H1 (cell line): ENCODE measurements around the gene PDHB. TPM values are rescaled to one million over a fixed set of nuclear protein-coding genes. Genes with fewer than 3 reads are reported as not detected.

Experiments
- polyA plus RNA-seq, 7 experiments: library from polyadenylated mRNA; depleted of rRNA in 3 of 7; stranded (reverse) in 5 of 7; unstranded in 2 of 7; fragments of >200 nt in 5 of 7; fragments of 200-250 nt in 2 of 7; gene quantifications; 1 replicate in 5 of 7; 2 replicates in 1 of 7; 4 replicates in 1 of 7; pipeline versions ENCODE4 v1.2.1 to v1.2.3, GENCODE V29; 2011 to 2013; ENCODE audit warnings: missing spikeins in 2 of 7, mixed read lengths in 2 of 7
- total RNA-seq: library from RNA; stranded (reverse); fragmentation: NEBNext Ultra II Directional; extraction: Animal tissue kit (Norgen Biotek cat#: 25700); gene quantifications from 2 replicates; pipeline ENCODE4 v1.2.1, GENCODE V29; 2021

The PDHB gene
- total and polyA plus RNA-seq, 2 of the 8 experiments (the other 6 are each of a cell fraction or from before 2014, with no cell fraction given): 90.4 to 140 TPM

Other genes with a start within 250 kb of the PDHB start
- gene DNASE1L3, start 222.9 kb downstream of the PDHB start, total RNA-seq: not detected in 2 replicates
- not detected in 2 replicates for gene DNASE1L3, start 222.9 kb downstream of the PDHB start, polyA plus RNA-seq (2011; rRNA removed)
- 5.9 and 6.3 TPM in 2 replicates for gene ABHD6, start 196.0 kb downstream of the PDHB start, total RNA-seq
- 6.6 and 9.6 TPM in 2 replicates for gene ABHD6, start 196.0 kb downstream of the PDHB start, polyA plus RNA-seq (2011; rRNA removed)
- 19.8 and 23.4 TPM in 2 replicates for gene RPP14, start 127.6 kb downstream of the PDHB start, total RNA-seq
- gene RPP14, start 127.6 kb downstream of the PDHB start, polyA plus RNA-seq (2011; rRNA removed): 6.9 and 11.7 TPM in 2 replicates
- 10.3 and 10.8 TPM in 2 replicates for gene HTD2, start 127.3 kb downstream of the PDHB start, total RNA-seq
- gene HTD2, start 127.3 kb downstream of the PDHB start, polyA plus RNA-seq (2011; rRNA removed): 5.6 and 8.8 TPM in 2 replicates
- gene PXK, start 100.9 kb downstream of the PDHB start, total RNA-seq: 6.2 and 7.1 TPM in 2 replicates
- 3.5 and 3.6 TPM in 2 replicates for gene PXK, start 100.9 kb downstream of the PDHB start, polyA plus RNA-seq (2011; rRNA removed)
- gene KCTD6, start 58.3 kb upstream of the PDHB start, total RNA-seq: 21.4 and 22.2 TPM in 2 replicates
- 11.0 and 17.4 TPM in 2 replicates for gene KCTD6, start 58.3 kb upstream of the PDHB start, polyA plus RNA-seq (2011; rRNA removed)
- 3.1 and 3.2 TPM in 2 replicates for gene ACOX2, start 103.4 kb upstream of the PDHB start, total RNA-seq
- 7.3 and 9.2 TPM in 2 replicates for gene ACOX2, start 103.4 kb upstream of the PDHB start, polyA plus RNA-seq (2011; rRNA removed)
- gene FAM107A, start 143.6 kb upstream of the PDHB start, total RNA-seq: 0.57 and 0.65 TPM in 2 replicates
- gene FAM107A, start 143.6 kb upstream of the PDHB start, polyA plus RNA-seq (2011; rRNA removed): 0.51 and 1.1 TPM in 2 replicates
- gene FAM3D, start 232.9 kb upstream of the PDHB start, total RNA-seq: not detected in 2 replicates
- 0.08 TPM in 1 of 2 replicates, not detected in the other for gene FAM3D, start 232.9 kb upstream of the PDHB start, polyA plus RNA-seq (2011; rRNA removed)